Measurements from ENCODE around the gene CIAO3.

Gene CIAO3

GRCh38 chr16:719815-720446 is 20.9 kb downstream of the CIAO3 start (continued):
- TF ChIP-seq PATZ1 (tag by site-specific recombination; IDR thresholded peaks at IDR 0.05): peak; percentile 38
- no peak for TF ChIP-seq KLF9 (tag by site-specific recombination; IDR thresholded peaks at IDR 0.05; ENCODE audit: low read depth)
- TF ChIP-seq ZNF670 (tag by site-specific recombination; IDR thresholded peaks at IDR 0.05; ENCODE audit: low read depth): no peak
- TF ChIP-seq ZBTB6 (tag by site-specific recombination; IDR thresholded peaks at IDR 0.05): no peak; the same call in 1 of the 2 replicates
- TF ChIP-seq CTCF (tag by site-specific recombination; IDR thresholded peaks at IDR 0.05): peak; percentile 65
- peak; percentile 59 for TF ChIP-seq GLIS2 (tag by site-specific recombination; IDR thresholded peaks at IDR 0.05)
- TF ChIP-seq PRDM10 (tag by site-specific recombination; IDR thresholded peaks at IDR 0.05): peak; percentile 96
- TF ChIP-seq ZNF174 (tag by site-specific recombination; IDR thresholded peaks at IDR 0.05): no peak
- TF ChIP-seq ZNF157 (tag by site-specific recombination; IDR thresholded peaks at IDR 0.05): no peak
- no peak for TF ChIP-seq ZNF133 (tag by site-specific recombination; IDR thresholded peaks at IDR 0.05)
- TF ChIP-seq GLIS1 (tag by site-specific recombination; IDR thresholded peaks at IDR 0.05): peak; percentile 75
- no peak for TF ChIP-seq ZNF664 (tag by site-specific recombination; IDR thresholded peaks at IDR 0.05)

- TF ChIP-seq ZNF670 (tag by site-specific recombination; IDR thresholded peaks at IDR 0.05; ENCODE audit: low read depth) (no peak), KLF1 (tag by site-specific recombination; IDR thresholded peaks at IDR 0.05) (no peak), ZNF24 (tag by site-specific recombination; IDR thresholded peaks at IDR 0.05) (no peak), EGR2 (tag by site-specific recombination; IDR thresholded peaks at IDR 0.05; ENCODE audit: low read depth) (peak; percentile 41; the same call in 1 of the 2 replicates)
- CTCF ChIA-PET: interaction anchor here (0.8 to 5.7 kb wide), 3 partner anchors 25 to 337 kb away, joined by 3 to 34 read pairs (median 3); partner anchors contain the start of genes CHTF18 and RPUSD1
- H3K9me3 ChIP-seq (ENCODE audit: control insufficient read depth, insufficient read depth, low read depth, low read length): no peaks in the 10 kb centered on the region
- H3K4me3 ChIP-seq (ENCODE audit: low read depth, low read length): no peak overlapping the region
- H3K4me1 ChIP-seq (ENCODE audit: control insufficient read depth, insufficient read depth, low read length): peaks cover 13% of the 10 kb centered on the region
- peaks cover 0 to 12% of the 10 kb centered on the region in 2 experiments; a peak in 1 of 3 replicates for H3K36me3 ChIP-seq (ENCODE audit: control insufficient read depth in 2 of 2, insufficient read depth in 1 of 2, low read length in 2 of 2)
- H3K27ac ChIP-seq (ENCODE audit: extremely low read depth, low read depth, low read length): no peak overlapping the region
- POLR2A ChIA-PET: interaction anchor here (2.0 to 2.8 kb wide), 2 partner anchors 10 to 69 kb away, joined by 11 to 25 read pairs; partner anchors contain the start of genes CHTF18 and RPUSD1
These were observed 21.9 kb downstream of the CIAO3 start for GRCh38 chr16:718922-719321.
